PC-9 (cell line): ENCODE measurements around the gene EPHA3. TPM values are rescaled to one million over a fixed set of nuclear protein-coding genes. Genes with fewer than 3 reads are reported as not detected.

Experiments used
- BruUV-seq: library from RNA; stranded (reverse); fragments of 400-500 nt; replicated peaks from 2 replicates; lab custom pipeline; 2021; lab: Mats Ljungman, UMichigan
- CTCF ChIA-PET: fragments of 300-600 bp; sonication (Branson Sonifier 250); formaldehyde crosslinking; loops from one replicate; lab custom pipeline; 2022; ENCODE audit warnings: antibody characterized with exemption; lab: Charles Lee
- POLR2A ChIA-PET: fragments of 300-600 bp; sonication (Branson Sonifier 250); formaldehyde crosslinking; loops from one replicate; lab custom pipeline; 2022; ENCODE audit warnings: antibody characterized with exemption; ENCODE audit not compliant: unreplicated experiment; lab: Charles Lee
- DNase-seq, 2 experiments: peaks; one replicate each; pipeline versions ENCODE4 v3.0.0 to v3.0.0-alpha.2; 2015 to 2022; ENCODE audit warnings: mixed read lengths in 1 of 2
- H2AFZ ChIP-seq: fragments of 200-600 bp; sonication (generic); 2 replicates; pipeline ENCODE4 v1.8.1; 2017; ENCODE audit warnings: antibody characterized with exemption
- H3F3A ChIP-seq: fragments of 200-600 bp; sonication (generic); 2 replicates; pipeline ENCODE4 v1.8.1; 2017; ENCODE audit warnings: antibody characterized with exemption, mild to moderate bottlenecking, low read depth; ENCODE audit not compliant: insufficient read depth
- H3K27ac ChIP-seq: fragments of 200-600 bp; sonication (generic); 2 replicates; pipeline ENCODE4 v1.6.1; 2016; ENCODE audit warnings: mixed run types
- H3K27me3 ChIP-seq: fragments of 200-600 bp; sonication (generic); 2 replicates; pipeline ENCODE4 v1.6.1; 2016; ENCODE audit warnings: low read depth, mixed run types; ENCODE audit not compliant: insufficient read depth
- H3K36me3 ChIP-seq: fragments of 200-600 bp; sonication (generic); 2 replicates; pipeline ENCODE4 v1.6.1; 2016; ENCODE audit warnings: low read depth, mixed run types
- H3K4me1 ChIP-seq: fragments of 200-600 bp; sonication (generic); replicated peaks from 2 replicates; pipeline ENCODE4 v1.6.1; 2016; ENCODE audit warnings: mixed run types; ENCODE audit not compliant: insufficient read depth
- H3K4me2 ChIP-seq: fragments of 200-600 bp; sonication (generic); 2 replicates; pipeline ENCODE4 v1.6.1; 2017; ENCODE audit warnings: mixed run types
- H3K4me3 ChIP-seq: fragments of 200-600 bp; sonication (generic); 2 replicates; pipeline ENCODE4 v1.6.1; 2016; ENCODE audit warnings: mixed run types
- H3K79me2 ChIP-seq: fragments of 200-600 bp; sonication (generic); 2 replicates; pipeline ENCODE4 v1.6.1; 2017; ENCODE audit warnings: low read depth, mixed run types
- H3K9me2 ChIP-seq: fragments of 200-600 bp; sonication (generic); 2 replicates; pipeline ENCODE4 v1.8.1; 2017; ENCODE audit warnings: mild to moderate bottlenecking; ENCODE audit not compliant: insufficient read depth
- H3K9me3 ChIP-seq: fragments of 200-600 bp; sonication (generic); 2 replicates; pipeline ENCODE4 v1.8.1; 2016; ENCODE audit warnings: low read depth; ENCODE audit not compliant: insufficient read depth
- H4K20me1 ChIP-seq: fragments of 200-600 bp; sonication (generic); 2 replicates; pipeline ENCODE4 v1.8.1; 2017; ENCODE audit not compliant: insufficient read depth
- CTCF ChIP-seq: fragments of 200-600 bp; sonication (generic); conservative IDR thresholded peaks from 2 replicates; pipeline ENCODE4 v1.6.1; 2017; ENCODE audit warnings: mixed run types, antibody characterized with exemption, mild to moderate bottlenecking, moderate library complexity
- EZH2 ChIP-seq: fragments of 200-600 bp; sonication (generic); IDR thresholded peaks from 2 replicates; pipeline ENCODE4 v1.8.0; 2017; ENCODE audit warnings: antibody characterized with exemption, low read depth
- intact Hi-C: fragments of 100-400 bp; cut with micrococcal nuclease; formaldehyde crosslinking; loops from one replicate; pipeline ENCODE4 v1.10.0; 2022; ENCODE audit not compliant: unreplicated experiment
- total RNA-seq: library from RNA; stranded (reverse); gene quantifications from 2 replicates; pipeline ENCODE4 v1.2.3, GENCODE V29; 2021

The EPHA3 gene
- total RNA-seq, 1 experiment from 2014 or later, result not detected

- no peaks in the 10 kb centered on the region for H3K79me2 ChIP-seq
- ChIA-PET CTCF (no interaction called here), POLR2A (no interaction called here)
- intact Hi-C loops, result no loop called here
- no peaks in the 10 kb centered on the region for H4K20me1 ChIP-seq
- DNase-seq, result no peak
- H3K4me3 ChIP-seq, result no peak overlapping the region
- TF ChIP-seq CTCF (no peak), EZH2 (no peak)
- no peak overlapping the region for H3K4me2 ChIP-seq
- no TSS peak for BruUV-seq
- H3K4me1 ChIP-seq, result no peaks in the 10 kb centered on the region
- no peaks in the 10 kb centered on the region for H3K27me3 ChIP-seq
- no peaks in the 10 kb centered on the region for H3K9me3 ChIP-seq
- H2AFZ ChIP-seq, result no peak overlapping the region
- H3K36me3 ChIP-seq, result no peaks in the 10 kb centered on the region
- no peaks in the 10 kb centered on the region for H3F3A ChIP-seq
- H3K27ac ChIP-seq, result no peak overlapping the region
- no peaks in the 10 kb centered on the region for H3K9me2 ChIP-seq
Measured at GRCh38 chr3:89227218-89227617, 119.8 kb downstream of the EPHA3 start.

- Histone ChIP-seq H3K9me3 (no peaks in the 10 kb centered on the region), H3K79me2 (no peaks in the 10 kb centered on the region), H3K9me2 (no peaks in the 10 kb centered on the region), H4K20me1 (no peaks in the 10 kb centered on the region), H3K27ac (no peak overlapping the region), H3K4me3 (no peak overlapping the region), H3K4me1 (no peaks in the 10 kb centered on the region), H3K4me2 (no peak overlapping the region), H2AFZ (no peak overlapping the region), H3F3A (no peaks in the 10 kb centered on the region), H3K36me3 (no peaks in the 10 kb centered on the region), H3K27me3 (no peaks in the 10 kb centered on the region)
- no peak for DNase-seq
- TF ChIP-seq CTCF (no peak), EZH2 (no peak)
- BruUV-seq, result no TSS peak
- POLR2A ChIA-PET, result no interaction called here
- intact Hi-C loops, result no loop called here
- CTCF ChIA-PET, result no interaction called here
Measured at GRCh38 chr3:89227634-89228033, 120.2 kb downstream of the EPHA3 start.

DNA sequence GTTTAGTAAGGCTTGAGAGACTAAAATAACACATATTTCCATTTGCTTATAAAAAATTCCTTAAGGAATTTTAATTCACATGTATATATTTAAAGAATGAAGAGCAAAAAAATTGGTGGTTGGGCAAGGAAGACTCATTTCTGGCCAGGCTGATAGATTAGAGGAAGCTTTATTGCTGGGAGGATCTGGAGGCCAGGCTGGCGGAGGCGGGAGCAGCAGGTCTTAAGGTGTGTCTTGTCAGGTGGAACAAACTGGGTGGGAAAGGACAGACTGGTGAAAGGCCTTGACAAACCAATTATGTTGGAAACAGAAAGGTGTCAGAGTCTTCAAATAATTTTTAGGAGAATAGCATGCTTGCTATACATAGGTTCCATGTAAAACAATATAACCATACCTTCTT lies 124.7 kb downstream of the EPHA3 start:
- Histone ChIP-seq H3K4me3 (no peak overlapping the region), H3K4me2 (no peak overlapping the region), H3K27me3 (no peaks in the 10 kb centered on the region), H3K9me2 (no peaks in the 10 kb centered on the region), H2AFZ (no peak overlapping the region), H3F3A (no peaks in the 10 kb centered on the region), H4K20me1 (no peaks in the 10 kb centered on the region), H3K79me2 (no peaks in the 10 kb centered on the region), H3K9me3 (no peaks in the 10 kb centered on the region), H3K27ac (no peak overlapping the region), H3K36me3 (no peaks in the 10 kb centered on the region), H3K4me1 (no peaks in the 10 kb centered on the region)
- ChIA-PET CTCF (no interaction called here), POLR2A (no interaction called here)
- TF ChIP-seq CTCF (no peak), EZH2 (no peak)
- intact Hi-C loops, result no loop called here
- no peak for DNase-seq
- BruUV-seq, result no TSS peak
